Mesodermal cell (in vitro differentiated cells): ENCODE measurements around the gene TBC1D5.

ENCODE experiments used
- H3K27ac ChIP-seq: 2 replicates; pipeline ENCODE4 v1.7.0; 2013; ENCODE audit warnings: mild to moderate bottlenecking, low read depth, low read length, moderate library complexity; ENCODE audit not compliant: severe bottlenecking
- H3K36me3 ChIP-seq: 2 replicates; pipeline ENCODE4 v1.7.1; 2013; ENCODE audit warnings: mild to moderate bottlenecking, low read length, moderate library complexity; ENCODE audit not compliant: control insufficient read depth, insufficient read depth
- H3K4me1 ChIP-seq: one replicate; pipeline ENCODE4 v1.7.1; 2013; ENCODE audit warnings: mild to moderate bottlenecking, low read length; ENCODE audit not compliant: insufficient read depth, control insufficient read depth, poor library complexity, severe bottlenecking
- H3K4me3 ChIP-seq: 2 replicates; pipeline ENCODE4 v1.7.0; 2013; ENCODE audit warnings: low read length, control low read depth, mild to moderate bottlenecking; ENCODE audit not compliant: insufficient read depth, poor library complexity, severe bottlenecking; ENCODE audit errors: extremely low read depth
- H3K9me3 ChIP-seq: 2 replicates; pipeline ENCODE4 v1.7.1; 2013; ENCODE audit warnings: mild to moderate bottlenecking, low read length, moderate library complexity; ENCODE audit not compliant: control insufficient read depth
- WGBS, 2 experiments: methylation state at CpG; one replicate each; pipeline ENCODE4 v1.1.5; 2013; ENCODE audit warnings: missing lambda C conversion rate in 2 of 2; ENCODE audit not compliant: insufficient coverage in 2 of 2; 5-methylcytosine and 5-hydroxymethylcytosine counted together

TBC1D5 gene

GRCh38 chr3:17288839-17289399 is 453.5 kb downstream of the TBC1D5 start:
- H3K4me3 ChIP-seq = no peak overlapping the region
- no peak overlapping the region for H3K27ac ChIP-seq
- no peaks in the 10 kb centered on the region for H3K4me1 ChIP-seq
- peaks cover 3% of the 10 kb centered on the region for H3K36me3 ChIP-seq
- no peaks in the 10 kb centered on the region for H3K9me3 ChIP-seq
- 94 to 96% methylated on average over 9 to 11 of the region's 14 CpGs for WGBS, 2 experiments

- WGBS, 2 experiments = 92 to 93% methylated on average over 3 to 4 of the region's 5 CpGs
- H3K4me1 ChIP-seq = no peaks in the 10 kb centered on the region
- no peaks in the 10 kb centered on the region for H3K9me3 ChIP-seq
- H3K27ac ChIP-seq = no peak overlapping the region
- H3K4me3 ChIP-seq = no peak overlapping the region
- peaks cover 3% of the 10 kb centered on the region for H3K36me3 ChIP-seq
Observed at GRCh38 chr3:17287006-17287689, 455.3 kb downstream of the TBC1D5 start.

- H3K27ac ChIP-seq = no peak overlapping the region
- no peak overlapping the region for H3K4me3 ChIP-seq
- no peaks in the 10 kb centered on the region for H3K4me1 ChIP-seq
- WGBS, 2 experiments = 60 to 92% methylated on average over 1 of the region's 2 CpGs
- H3K36me3 ChIP-seq = no peaks in the 10 kb centered on the region
- no peaks in the 10 kb centered on the region for H3K9me3 ChIP-seq
Observed at GRCh38 chr3:17278006-17278405, 464.4 kb downstream of the TBC1D5 start.

GRCh38 chr3:17266846-17267245 is 475.6 kb downstream of the TBC1D5 start:
- 83% methylated on average over 1 of the region's 5 CpGs; no CpG with 5 or more reads in 1 of the 2 experiments for WGBS, 2 experiments
- no peaks in the 10 kb centered on the region for H3K36me3 ChIP-seq
- H3K4me1 ChIP-seq = no peaks in the 10 kb centered on the region
- H3K9me3 ChIP-seq = no peaks in the 10 kb centered on the region
- H3K4me3 ChIP-seq = no peak overlapping the region
- H3K27ac ChIP-seq = no peak overlapping the region

- no peak overlapping the region for H3K27ac ChIP-seq
- H3K9me3 ChIP-seq = no peaks in the 10 kb centered on the region
- H3K36me3 ChIP-seq = no peaks in the 10 kb centered on the region
- no peak overlapping the region for H3K4me3 ChIP-seq
- no peaks in the 10 kb centered on the region for H3K4me1 ChIP-seq
- no CpG with 5 or more reads among the region's 3 CpGs for WGBS, 2 experiments
Observed at GRCh38 chr3:17261627-17262369, 480.6 kb downstream of the TBC1D5 start.

GRCh38 chr3:17260257-17260656 is 482.2 kb downstream of the TBC1D5 start:
- Histone ChIP-seq H3K4me3 (no peak overlapping the region), H3K36me3 (no peaks in the 10 kb centered on the region), H3K27ac (no peak overlapping the region), H3K9me3 (no peaks in the 10 kb centered on the region), H3K4me1 (no peaks in the 10 kb centered on the region)

GRCh38 chr3:17259685-17260084 is 482.7 kb downstream of the TBC1D5 start:
- H3K4me1 ChIP-seq = no peaks in the 10 kb centered on the region
- no peaks in the 10 kb centered on the region for H3K9me3 ChIP-seq
- 81 to 93% methylated on average over 2 to 4 of the region's 5 CpGs for WGBS, 2 experiments
- no peaks in the 10 kb centered on the region for H3K36me3 ChIP-seq
- H3K4me3 ChIP-seq = no peak overlapping the region
- H3K27ac ChIP-seq = no peak overlapping the region

- WGBS, 2 experiments = 14% methylated on average over 1 of the region's 3 CpGs; no CpG with 5 or more reads in 1 of the 2 experiments
- no peaks in the 10 kb centered on the region for H3K4me1 ChIP-seq
- H3K36me3 ChIP-seq = no peaks in the 10 kb centered on the region
- H3K9me3 ChIP-seq = no peaks in the 10 kb centered on the region
- no peak overlapping the region for H3K4me3 ChIP-seq
- H3K27ac ChIP-seq = no peak overlapping the region
Observed at GRCh38 chr3:17258823-17259436, 483.5 kb downstream of the TBC1D5 start.

- no peak overlapping the region for H3K4me3 ChIP-seq
- H3K36me3 ChIP-seq = no peaks in the 10 kb centered on the region
- H3K9me3 ChIP-seq = no peaks in the 10 kb centered on the region
- no peak overlapping the region for H3K27ac ChIP-seq
- H3K4me1 ChIP-seq = no peaks in the 10 kb centered on the region
Observed at GRCh38 chr3:17257269-17257668, 485.2 kb downstream of the TBC1D5 start.

- H3K9me3 ChIP-seq = no peaks in the 10 kb centered on the region
- no CpG with 5 or more reads among the region's 1 CpG for WGBS, 2 experiments
- H3K4me3 ChIP-seq = no peak overlapping the region
- H3K27ac ChIP-seq = no peak overlapping the region
- H3K36me3 ChIP-seq = no peaks in the 10 kb centered on the region
- H3K4me1 ChIP-seq = no peaks in the 10 kb centered on the region
Observed at GRCh38 chr3:17243621-17244020, 498.8 kb downstream of the TBC1D5 start.

- H3K36me3 ChIP-seq = no peaks in the 10 kb centered on the region
- H3K4me3 ChIP-seq = no peak overlapping the region
- no peak overlapping the region for H3K27ac ChIP-seq
- no peaks in the 10 kb centered on the region for H3K4me1 ChIP-seq
- H3K9me3 ChIP-seq = no peaks in the 10 kb centered on the region
Observed at GRCh38 chr3:17239417-17239816, 503.0 kb downstream of the TBC1D5 start.
